ENCODE measurements around the gene SPATS2. TPM values are rescaled to one million over a fixed set of nuclear protein-coding genes. Genes with fewer than 3 reads are reported as not detected.
A peak's percentile ranks its signal among the peaks of the same experiment; 100 is the strongest.

Gene SPATS2
- polyA plus RNA-seq, 4 donors: 11.9 to 26.3 (median 14.4) TPM

DNA sequence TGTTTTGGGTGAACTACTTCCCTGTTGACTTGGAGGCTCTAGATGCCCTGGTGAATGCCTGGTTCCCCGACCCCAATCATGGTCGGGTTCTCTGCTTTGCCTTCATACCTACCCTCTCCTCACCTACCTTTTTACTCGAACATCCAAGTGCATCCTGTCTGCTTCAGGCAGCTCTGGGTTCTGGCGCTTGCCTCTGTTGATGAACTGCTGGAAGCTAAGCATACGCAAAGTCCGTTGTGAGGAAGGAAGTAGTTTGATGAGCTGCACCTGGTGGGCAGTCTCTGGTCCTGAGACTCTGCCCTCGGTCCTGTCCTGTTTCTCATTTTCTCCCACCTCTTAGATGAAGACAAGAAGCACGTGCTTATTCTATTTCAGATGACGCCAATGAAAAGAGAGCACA lies 185.2 kb downstream of the SPATS2 start:
- peaks cover 4 to 16% (median 10%) of the 10 kb centered on the region in 3 donors for H3K27me3 ChIP-seq (ENCODE audit: control insufficient read depth in 3 of 3, insufficient read depth in 3 of 3, low read length in 3 of 3)
- H3K36me3 ChIP-seq (ENCODE audit: control insufficient read depth in 3 of 3, insufficient read depth in 2 of 3, low read depth in 1 of 3, low read length in 3 of 3): peaks cover 0 to 26% (median 5%) of the 10 kb centered on the region in 3 donors
- no peak overlapping the region for H3K4me3 ChIP-seq (ENCODE audit: low read depth in 1 of 3, low read length in 3 of 3)
- H3K4me1 ChIP-seq (ENCODE audit: control insufficient read depth in 3 of 3, insufficient read depth in 2 of 3, low read depth in 1 of 3, low read length in 2 of 3): peaks cover 0 to 30% (median 0%) of the 10 kb centered on the region in 3 donors
- DNase-seq: no peak
- no peak for FAIRE-seq
- 50 to 64% (median 62%) methylated on average over 9 of the region's 9 CpGs for WGBS, 3 donors
- H3K27ac ChIP-seq (ENCODE audit: low read depth in 1 of 3, low read length in 2 of 3): no peak overlapping the region
- no peaks in the 10 kb centered on the region for H3K9me3 ChIP-seq (ENCODE audit: control insufficient read depth in 2 of 2, insufficient read depth in 1 of 2, low read depth in 1 of 2, low read length in 1 of 2)

DNA sequence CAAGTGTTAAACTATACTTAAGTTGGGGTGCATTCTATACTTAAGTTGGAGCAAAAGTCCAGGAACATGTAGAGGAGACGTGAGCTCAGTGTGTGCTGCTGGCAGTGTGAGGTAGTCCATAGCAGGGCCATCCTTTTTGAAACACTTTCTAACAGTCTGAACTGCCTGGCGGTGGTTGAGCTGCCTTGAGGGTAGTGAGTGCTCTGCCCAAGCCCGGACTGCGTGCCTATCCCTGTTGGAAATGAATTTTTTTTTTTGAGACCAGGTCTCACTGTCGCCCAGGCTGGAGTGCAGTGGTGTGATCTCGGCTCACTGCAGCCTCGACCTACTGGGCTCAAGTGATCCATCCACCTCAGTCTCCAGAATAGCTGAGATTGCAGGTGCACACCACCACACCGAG lies 185.6 kb downstream of the SPATS2 start:
- Histone ChIP-seq H3K4me1 (ENCODE audit: control insufficient read depth in 3 of 3, insufficient read depth in 2 of 3, low read depth in 1 of 3, low read length in 2 of 3) (peaks cover 0 to 30% (median 0%) of the 10 kb centered on the region in 3 donors), H3K9me3 (ENCODE audit: control insufficient read depth in 2 of 2, insufficient read depth in 1 of 2, low read depth in 1 of 2, low read length in 1 of 2) (no peaks in the 10 kb centered on the region), H3K4me3 (ENCODE audit: low read depth in 1 of 3, low read length in 3 of 3) (no peak overlapping the region), H3K36me3 (ENCODE audit: control insufficient read depth in 3 of 3, insufficient read depth in 2 of 3, low read depth in 1 of 3, low read length in 3 of 3) (peaks cover 0 to 31% (median 9%) of the 10 kb centered on the region in 3 donors), H3K27me3 (ENCODE audit: control insufficient read depth in 3 of 3, insufficient read depth in 3 of 3, low read length in 3 of 3) (peaks cover 4 to 16% (median 10%) of the 10 kb centered on the region in 3 donors), H3K27ac (ENCODE audit: low read depth in 1 of 3, low read length in 2 of 3) (no peak overlapping the region)
- no peak for FAIRE-seq
- WGBS, 3 donors: 77 to 84% (median 82%) methylated on average over 8 of the region's 8 CpGs
- DNase-seq: no peak

DNA sequence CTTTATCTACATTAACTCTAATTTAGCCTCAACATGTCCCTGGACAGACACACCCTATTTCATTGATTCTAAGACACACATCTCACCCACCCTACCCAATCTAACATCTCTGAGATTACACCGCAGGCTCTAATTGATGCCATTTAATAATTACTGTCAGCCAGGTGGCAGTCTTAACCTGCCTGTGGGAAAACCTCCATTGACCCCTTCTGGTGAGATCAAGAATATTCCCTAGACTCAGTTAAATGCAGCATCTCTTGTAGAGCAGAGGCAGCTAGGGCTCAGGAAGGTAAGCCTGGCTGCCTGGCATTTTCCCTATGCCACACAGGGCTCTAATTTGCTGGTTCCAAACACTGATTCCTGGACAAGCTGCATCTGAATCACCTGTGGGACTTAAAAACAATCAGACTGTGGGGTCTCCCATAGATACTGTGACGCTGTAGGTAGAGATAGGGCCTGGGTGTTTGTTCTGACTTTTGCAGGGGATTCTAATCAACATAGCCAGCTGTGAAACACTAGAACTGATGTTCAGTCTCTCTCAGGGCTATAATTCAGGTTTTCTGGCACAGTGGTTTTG lies 186.3 kb downstream of the SPATS2 start:
- no peak overlapping the region for H3K4me3 ChIP-seq (ENCODE audit: low read depth in 1 of 3, low read length in 3 of 3)
- H3K9me3 ChIP-seq (ENCODE audit: control insufficient read depth in 2 of 2, insufficient read depth in 1 of 2, low read depth in 1 of 2, low read length in 1 of 2): no peaks in the 10 kb centered on the region
- FAIRE-seq (no peak), DNase-seq (peak; percentile 48 to 60)
- peaks cover 0 to 27% (median 0%) of the 10 kb centered on the region in 3 donors for H3K4me1 ChIP-seq (ENCODE audit: control insufficient read depth in 3 of 3, insufficient read depth in 2 of 3, low read depth in 1 of 3, low read length in 2 of 3)
- peaks cover 4 to 10% (median 5%) of the 10 kb centered on the region in 3 donors for H3K27me3 ChIP-seq (ENCODE audit: control insufficient read depth in 3 of 3, insufficient read depth in 3 of 3, low read length in 3 of 3)
- peaks cover under 1 to 38% (median 10%) of the 10 kb centered on the region in 3 donors for H3K36me3 ChIP-seq (ENCODE audit: control insufficient read depth in 3 of 3, insufficient read depth in 2 of 3, low read depth in 1 of 3, low read length in 3 of 3)
- 48 to 57% (median 52%) methylated on average over 2 of the region's 2 CpGs for WGBS, 3 donors
- H3K27ac ChIP-seq (ENCODE audit: low read depth in 1 of 3, low read length in 2 of 3): no peak overlapping the region

DNA sequence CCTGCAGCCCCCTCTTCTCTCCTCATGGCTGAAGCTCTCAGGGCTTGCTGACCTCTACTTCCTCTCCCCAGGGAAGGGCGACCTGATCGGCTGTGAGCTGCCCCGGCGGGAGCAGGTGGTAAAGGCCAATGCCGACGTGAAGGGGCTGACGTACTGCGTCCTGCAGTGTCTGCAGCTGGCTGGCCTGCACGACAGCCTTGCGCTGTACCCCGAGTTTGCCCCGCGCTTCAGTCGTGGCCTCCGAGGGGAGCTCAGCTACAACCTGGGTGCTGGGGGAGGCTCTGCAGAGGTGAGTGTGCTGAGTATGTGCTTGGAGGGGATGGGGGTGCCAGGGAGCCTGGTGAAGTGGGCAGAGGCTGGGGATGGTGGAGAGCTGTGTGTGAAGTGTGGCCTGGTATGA lies 187.0 kb downstream of the SPATS2 start:
- Histone ChIP-seq H3K27ac (ENCODE audit: low read depth in 1 of 3, low read length in 2 of 3) (no peak overlapping the region), H3K36me3 (ENCODE audit: control insufficient read depth in 3 of 3, insufficient read depth in 2 of 3, low read depth in 1 of 3, low read length in 3 of 3) (peaks cover 6 to 45% (median 10%) of the 10 kb centered on the region in 3 donors), H3K9me3 (ENCODE audit: control insufficient read depth in 2 of 2, insufficient read depth in 1 of 2, low read depth in 1 of 2, low read length in 1 of 2) (no peaks in the 10 kb centered on the region), H3K4me3 (ENCODE audit: low read depth in 1 of 3, low read length in 3 of 3) (no peak overlapping the region), H3K4me1 (ENCODE audit: control insufficient read depth in 3 of 3, insufficient read depth in 2 of 3, low read depth in 1 of 3, low read length in 2 of 3) (peaks cover 0 to 20% (median 0%) of the 10 kb centered on the region in 3 donors), H3K27me3 (ENCODE audit: control insufficient read depth in 3 of 3, insufficient read depth in 3 of 3, low read length in 3 of 3) (peaks cover 3 to 4% (median 4%) of the 10 kb centered on the region in 3 donors)
- FAIRE-seq (no peak), DNase-seq (no peak)
- 80 to 86% (median 81%) methylated on average over 15 of the region's 15 CpGs for WGBS, 3 donors

DNA sequence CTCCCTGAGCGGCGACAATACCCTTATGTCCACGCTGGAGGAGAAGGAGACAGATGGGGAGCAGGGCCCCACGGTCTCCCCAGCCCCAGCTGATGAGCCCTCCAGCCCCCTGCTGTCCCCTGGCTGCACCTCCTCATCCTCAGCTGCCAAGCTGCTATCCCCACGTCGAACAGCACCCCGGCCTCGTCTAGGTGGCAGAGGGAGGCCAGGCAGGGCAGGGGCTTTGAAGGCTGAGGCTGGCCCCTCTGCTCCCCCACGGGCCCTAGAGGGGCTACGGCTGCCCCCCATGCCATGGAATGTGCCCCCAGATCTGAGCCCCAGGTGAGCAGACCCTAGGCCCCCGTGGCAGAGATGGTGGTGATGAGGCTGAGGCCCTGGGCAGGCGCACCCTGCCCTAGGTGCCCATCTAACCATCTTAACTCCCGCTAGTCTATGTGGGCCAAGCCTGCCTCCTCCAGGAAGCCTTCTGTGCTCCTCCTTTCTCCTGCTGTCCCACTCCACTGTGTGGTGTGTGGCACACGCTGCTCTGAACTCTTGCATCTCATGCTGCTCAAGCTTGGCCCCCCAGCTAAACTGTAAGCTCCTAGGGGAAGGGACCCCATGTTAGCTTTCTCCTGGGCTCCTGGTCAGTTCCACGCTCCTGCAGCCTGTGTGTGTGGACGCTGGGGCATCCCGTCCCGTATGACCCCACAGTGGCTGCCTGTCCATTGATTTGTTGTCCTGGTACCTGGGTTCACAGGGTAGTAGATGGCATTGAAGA lies 188.5 kb downstream of the SPATS2 start:
- 81 to 86% (median 86%) methylated on average over 16 to 18 of the region's 18 CpGs for WGBS, 3 donors
- no peak overlapping the region for H3K27ac ChIP-seq (ENCODE audit: low read depth in 1 of 3, low read length in 2 of 3)
- H3K9me3 ChIP-seq (ENCODE audit: control insufficient read depth in 2 of 2, insufficient read depth in 1 of 2, low read depth in 1 of 2, low read length in 1 of 2): no peaks in the 10 kb centered on the region
- peaks cover 15 to 59% (median 15%) of the 10 kb centered on the region in 3 donors for H3K36me3 ChIP-seq (ENCODE audit: control insufficient read depth in 3 of 3, insufficient read depth in 2 of 3, low read depth in 1 of 3, low read length in 3 of 3)
- peaks cover 0 to 5% (median 0%) of the 10 kb centered on the region in 3 donors for H3K4me1 ChIP-seq (ENCODE audit: control insufficient read depth in 3 of 3, insufficient read depth in 2 of 3, low read depth in 1 of 3, low read length in 2 of 3)
- H3K27me3 ChIP-seq (ENCODE audit: control insufficient read depth in 3 of 3, insufficient read depth in 3 of 3, low read length in 3 of 3): no peaks in the 10 kb centered on the region
- H3K4me3 ChIP-seq (ENCODE audit: low read depth in 1 of 3, low read length in 3 of 3): no peak overlapping the region
- FAIRE-seq (no peak), DNase-seq (no peak)

DNA sequence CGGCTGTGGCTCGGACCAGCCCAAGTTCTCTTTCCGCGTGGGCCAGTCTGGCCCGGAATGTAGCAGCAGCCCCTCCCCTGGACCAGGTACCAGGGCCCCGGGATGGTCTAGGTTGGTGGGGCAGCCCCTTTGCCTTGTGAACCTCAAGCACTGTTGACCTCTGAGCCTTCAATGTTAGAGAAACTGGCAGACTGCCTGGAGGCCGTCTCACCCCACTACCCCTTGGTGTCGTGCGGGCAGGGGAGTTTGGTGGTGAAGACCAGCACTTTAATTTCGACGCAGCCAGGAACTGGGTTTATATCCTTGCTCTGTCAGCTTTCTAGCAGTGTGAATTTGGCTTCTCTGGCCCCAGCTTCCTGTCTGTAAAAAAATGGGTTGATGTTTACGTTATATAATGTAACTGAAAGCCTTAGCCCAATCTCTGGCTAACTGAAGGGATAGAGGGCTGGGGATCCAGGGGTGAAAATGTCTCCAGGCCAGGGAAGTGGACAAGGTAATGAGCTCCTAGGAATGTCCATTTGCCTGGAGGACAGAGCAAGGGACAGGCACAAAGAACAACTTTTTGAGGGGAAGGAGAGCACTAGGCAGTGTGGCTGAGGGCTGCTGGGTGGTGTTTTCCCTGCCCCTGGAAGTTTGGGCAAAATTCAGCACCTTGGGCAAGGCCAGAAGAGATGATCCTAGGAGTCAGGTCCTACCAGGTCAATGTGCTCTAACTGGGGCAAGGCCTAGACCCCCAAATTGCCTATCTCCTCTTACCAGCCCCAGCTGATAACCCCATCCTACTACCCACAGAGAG lies 189.3 kb downstream of the SPATS2 start:
- no peaks in the 10 kb centered on the region for H3K4me1 ChIP-seq (ENCODE audit: control insufficient read depth in 3 of 3, insufficient read depth in 2 of 3, low read depth in 1 of 3, low read length in 2 of 3)
- peaks cover 15 to 65% (median 16%) of the 10 kb centered on the region in 3 donors for H3K36me3 ChIP-seq (ENCODE audit: control insufficient read depth in 3 of 3, insufficient read depth in 2 of 3, low read depth in 1 of 3, low read length in 3 of 3)
- no peaks in the 10 kb centered on the region for H3K9me3 ChIP-seq (ENCODE audit: control insufficient read depth in 2 of 2, insufficient read depth in 1 of 2, low read depth in 1 of 2, low read length in 1 of 2)
- DNase-seq: no peak
- H3K4me3 ChIP-seq (ENCODE audit: low read depth in 1 of 3, low read length in 3 of 3): no peak overlapping the region
- H3K27me3 ChIP-seq (ENCODE audit: control insufficient read depth in 3 of 3, insufficient read depth in 3 of 3, low read length in 3 of 3): no peaks in the 10 kb centered on the region
- H3K27ac ChIP-seq (ENCODE audit: low read depth in 1 of 3, low read length in 2 of 3): peak overlapping the region in 1 of 3 donors; percentile 14
- 64 to 74% (median 65%) methylated on average over 12 of the region's 12 CpGs for WGBS, 3 donors
- no peak for FAIRE-seq

DNA sequence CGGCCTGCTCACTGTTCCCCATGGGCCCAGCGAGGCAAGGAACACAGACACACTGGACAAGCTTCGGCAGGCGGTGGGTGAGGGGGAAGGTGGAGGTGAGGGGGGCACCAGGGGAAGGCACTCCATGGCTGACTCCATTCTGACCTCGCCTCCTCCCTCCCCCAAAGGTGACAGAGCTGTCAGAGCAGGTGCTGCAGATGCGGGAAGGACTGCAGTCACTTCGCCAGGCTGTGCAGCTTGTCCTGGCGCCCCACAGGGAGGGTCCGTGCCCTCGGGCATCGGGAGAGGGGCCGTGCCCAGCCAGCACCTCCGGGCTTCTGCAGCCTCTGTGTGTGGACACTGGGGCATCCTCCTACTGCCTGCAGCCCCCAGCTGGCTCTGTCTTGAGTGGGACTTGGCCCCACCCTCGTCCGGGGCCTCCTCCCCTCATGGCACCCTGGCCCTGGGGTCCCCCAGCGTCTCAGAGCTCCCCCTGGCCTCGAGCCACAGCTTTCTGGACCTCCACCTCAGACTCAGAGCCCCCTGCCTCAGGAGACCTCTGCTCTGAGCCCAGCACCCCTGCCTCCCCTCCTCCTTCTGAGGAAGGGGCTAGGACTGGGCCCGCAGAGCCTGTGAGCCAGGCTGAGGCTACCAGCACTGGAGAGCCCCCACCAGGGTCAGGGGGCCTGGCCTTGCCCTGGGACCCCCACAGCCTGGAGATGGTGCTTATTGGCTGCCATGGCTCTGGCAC lies 190.1 kb downstream of the SPATS2 start:
- no peaks in the 10 kb centered on the region for H3K27me3 ChIP-seq (ENCODE audit: control insufficient read depth in 3 of 3, insufficient read depth in 3 of 3, low read length in 3 of 3)
- FAIRE-seq (no peak), DNase-seq (no peak)
- H3K4me3 ChIP-seq (ENCODE audit: low read depth in 1 of 3, low read length in 3 of 3): no peak overlapping the region
- 84 to 91% (median 88%) methylated on average over 13 to 18 of the region's 18 CpGs for WGBS, 3 donors
- no peaks in the 10 kb centered on the region for H3K4me1 ChIP-seq (ENCODE audit: control insufficient read depth in 3 of 3, insufficient read depth in 2 of 3, low read depth in 1 of 3, low read length in 2 of 3)
- no peak overlapping the region for H3K27ac ChIP-seq (ENCODE audit: low read depth in 1 of 3, low read length in 2 of 3)
- no peaks in the 10 kb centered on the region for H3K9me3 ChIP-seq (ENCODE audit: control insufficient read depth in 2 of 2, insufficient read depth in 1 of 2, low read depth in 1 of 2, low read length in 1 of 2)
- peaks cover 15 to 72% (median 18%) of the 10 kb centered on the region in 3 donors for H3K36me3 ChIP-seq (ENCODE audit: control insufficient read depth in 3 of 3, insufficient read depth in 2 of 3, low read depth in 1 of 3, low read length in 3 of 3)

DNA sequence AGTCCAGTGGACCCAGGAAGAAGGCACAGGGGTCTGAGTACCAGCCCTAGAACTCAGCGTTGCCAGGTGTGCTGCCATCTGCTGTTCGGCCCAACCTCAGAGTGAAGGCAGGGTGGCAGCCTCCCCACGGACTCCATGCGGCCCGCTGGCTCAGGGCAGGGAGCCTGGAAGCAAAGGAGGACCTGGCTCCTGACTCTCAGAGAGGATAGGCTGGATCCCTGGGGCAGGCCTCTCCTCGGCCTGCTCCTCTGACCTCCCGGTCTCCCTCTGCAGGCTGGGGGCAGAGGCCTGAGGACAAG lies 190.6 kb downstream of the SPATS2 start:
- no peak for FAIRE-seq
- no peak for DNase-seq
- WGBS, 3 donors: 58 to 78% (median 69%) methylated on average over 7 of the region's 7 CpGs
- peaks cover 17 to 75% (median 22%) of the 10 kb centered on the region in 3 donors for H3K36me3 ChIP-seq (ENCODE audit: control insufficient read depth in 3 of 3, insufficient read depth in 2 of 3, low read depth in 1 of 3, low read length in 3 of 3)
- H3K27me3 ChIP-seq (ENCODE audit: control insufficient read depth in 3 of 3, insufficient read depth in 3 of 3, low read length in 3 of 3): no peaks in the 10 kb centered on the region
- H3K4me1 ChIP-seq (ENCODE audit: control insufficient read depth in 3 of 3, insufficient read depth in 2 of 3, low read depth in 1 of 3, low read length in 2 of 3): no peaks in the 10 kb centered on the region
- H3K9me3 ChIP-seq (ENCODE audit: control insufficient read depth in 2 of 2, insufficient read depth in 1 of 2, low read depth in 1 of 2, low read length in 1 of 2): no peaks in the 10 kb centered on the region
- H3K4me3 ChIP-seq (ENCODE audit: low read depth in 1 of 3, low read length in 3 of 3): no peak overlapping the region
- H3K27ac ChIP-seq (ENCODE audit: low read depth in 1 of 3, low read length in 2 of 3): no peak overlapping the region
